GM11168 (cell line): ENCODE data around the gene EXOC3L1.

Source experiments
- in situ Hi-C: fragments of 300-500 bp; cut with MboI; formaldehyde crosslinking; loops from one replicate; pipeline ENCODE4 v1.12.0; 2022; ENCODE audit warnings: low sequenced_read_pairs; ENCODE audit not compliant: unreplicated experiment

EXOC3L1 gene

GRCh38 chr16:67184453-67184994, 5.4 kb downstream of the EXOC3L1 start:
- in situ Hi-C loops, result no loop called here

- in situ Hi-C loops, result no loop called here
Measured at GRCh38 chr16:67183627-67184452, 6.1 kb downstream of the EXOC3L1 start, which contains the start of gene MATCAP1. Gene MATCAP1, minus strand, starts transcription at chr16:67183963. Its CDS starts 3,353 bp downstream, at chr16:67180610.

- in situ Hi-C loops, result no loop called here
Measured at GRCh38 chr16:67183284-67183626, 6.7 kb downstream of the EXOC3L1 start.

DNA sequence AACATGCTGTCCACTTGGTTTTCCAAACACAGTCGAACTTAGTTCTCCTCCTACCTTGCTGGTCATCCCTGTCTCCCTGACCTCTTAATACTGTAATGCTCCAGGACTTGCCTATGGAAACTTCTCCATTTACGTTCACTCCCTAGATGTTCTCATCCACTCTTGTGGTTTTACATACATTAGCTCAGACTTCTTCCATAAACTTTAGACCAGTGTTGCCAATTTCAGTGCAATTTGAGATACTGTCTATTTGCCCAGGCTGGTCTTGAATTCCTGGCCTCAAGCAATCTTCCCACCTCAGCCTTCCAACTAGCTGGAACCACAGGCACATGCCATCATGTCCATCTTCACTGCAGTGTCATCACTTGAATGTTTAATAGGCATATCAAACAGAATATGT, 7.6 kb downstream of the EXOC3L1 start:
- in situ Hi-C loops, result no loop called here

DNA sequence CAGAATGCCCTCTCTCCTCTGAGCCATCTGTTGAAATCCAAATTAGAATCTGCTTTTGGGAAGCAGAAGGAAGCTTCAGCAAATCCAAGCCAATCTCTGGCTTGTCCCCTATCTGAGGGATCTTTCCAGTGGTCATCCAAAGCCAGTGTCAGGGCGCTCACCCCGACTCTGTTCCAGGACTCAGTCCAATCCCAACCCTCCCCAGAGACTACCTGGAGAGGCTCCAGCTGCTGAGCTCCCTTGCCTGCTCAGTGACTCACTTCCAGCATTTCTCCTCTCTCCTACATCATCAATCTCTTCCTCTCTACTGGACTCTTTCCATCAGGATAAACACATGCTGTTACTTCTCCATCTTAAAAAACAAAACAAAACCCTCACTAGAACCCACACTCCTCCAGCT, 8.6 kb downstream of the EXOC3L1 start:
- in situ Hi-C loops, result no loop called here

DNA sequence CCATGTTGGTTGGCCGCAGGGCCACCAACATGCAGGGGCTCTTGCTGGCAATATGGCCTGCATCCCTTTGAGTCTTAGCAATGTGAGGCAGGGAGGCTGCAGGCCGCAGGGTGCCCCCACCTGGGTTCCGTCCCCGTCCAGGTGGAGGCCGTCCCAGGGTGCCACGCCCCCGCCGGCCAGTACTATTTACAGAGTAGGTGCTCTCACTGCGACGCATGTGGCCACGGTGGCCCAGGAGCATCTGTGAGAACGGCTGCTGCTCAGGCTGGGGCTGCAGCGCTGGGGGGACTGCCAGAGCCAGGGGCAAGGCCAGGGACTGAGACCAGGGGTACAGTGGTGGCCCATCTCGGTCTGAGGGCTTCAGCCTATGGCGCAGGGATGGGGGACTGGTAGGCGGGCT, 9.8 kb downstream of the EXOC3L1 start:
- in situ Hi-C loops, result no loop called here

GRCh38 chr16:67179421-67180080, 10.4 kb downstream of the EXOC3L1 start:
- in situ Hi-C loops, result no loop called here

DNA sequence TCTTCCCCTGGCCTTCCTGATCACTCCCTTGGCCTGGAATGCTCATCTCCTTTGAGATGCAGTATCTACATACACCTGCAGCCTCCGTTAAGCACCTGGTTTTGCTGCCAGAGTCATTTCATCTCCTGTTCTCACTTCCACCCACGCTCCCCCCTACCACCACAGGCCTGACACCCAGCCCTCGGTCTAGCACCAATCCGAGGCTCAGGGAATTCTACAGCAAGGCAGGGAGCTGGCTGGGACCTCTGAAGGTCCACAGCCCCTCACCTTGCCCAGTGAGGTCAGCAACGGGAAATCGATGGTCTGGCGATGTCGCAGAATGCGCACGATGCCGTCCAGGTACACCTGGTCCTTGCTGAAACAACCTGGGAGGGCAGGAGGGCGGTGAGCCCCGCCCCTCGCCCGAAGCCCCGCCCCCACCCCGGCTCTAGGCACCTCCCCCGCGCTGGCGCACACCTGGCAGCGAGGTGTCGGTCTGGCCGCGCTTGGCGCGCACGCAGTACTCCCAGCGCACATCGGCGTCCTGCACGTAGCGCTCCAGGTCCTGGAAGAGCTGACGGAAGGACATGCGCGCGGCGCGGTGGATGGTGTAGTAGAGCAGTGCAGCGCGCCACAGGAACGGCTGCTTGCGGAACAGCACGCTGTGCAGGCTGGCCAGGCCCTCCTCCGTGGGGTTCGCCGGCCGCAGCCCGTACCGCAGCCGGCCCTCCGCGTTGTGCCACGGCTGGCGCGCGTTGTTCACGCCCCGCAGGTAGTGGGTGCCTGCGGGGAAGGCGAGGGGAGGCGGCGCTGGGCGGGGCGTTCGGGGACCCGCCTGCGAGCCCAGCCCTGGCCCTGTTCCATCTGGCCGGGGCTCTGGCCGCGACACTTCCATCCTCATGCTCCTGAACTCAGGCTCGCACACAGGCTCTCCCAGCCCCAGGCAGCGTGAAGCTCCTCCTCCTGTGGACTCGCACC, 11.9 kb downstream of the EXOC3L1 start:
- in situ Hi-C loops, result no loop called here

DNA sequence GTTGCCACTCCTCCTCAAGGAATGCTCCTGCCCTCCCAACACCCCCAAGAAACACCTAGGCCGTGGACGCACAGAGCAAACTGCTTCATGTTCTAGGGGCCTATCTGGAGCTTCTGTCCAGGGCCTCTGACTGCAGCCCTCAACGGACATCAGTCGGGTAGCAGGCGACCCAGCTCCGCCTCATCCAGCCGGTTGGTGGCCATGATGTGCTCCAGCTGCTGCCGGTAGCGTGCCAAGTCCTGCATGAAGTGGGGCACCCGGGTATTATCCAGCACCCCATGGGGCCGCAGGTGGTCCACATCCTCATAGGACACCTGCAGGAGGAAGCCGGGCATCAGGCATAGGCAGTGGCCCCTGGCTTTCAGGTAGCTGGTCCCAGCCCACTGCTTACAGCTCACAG, 13.3 kb downstream of the EXOC3L1 start:
- in situ Hi-C loops, result no loop called here

- in situ Hi-C loops, result no loop called here
Measured at GRCh38 chr16:67174706-67175231, 15.2 kb downstream of the EXOC3L1 start.

GRCh38 chr16:67173808-67174705, 15.9 kb downstream of the EXOC3L1 start:
- in situ Hi-C loops, result no loop called here

DNA sequence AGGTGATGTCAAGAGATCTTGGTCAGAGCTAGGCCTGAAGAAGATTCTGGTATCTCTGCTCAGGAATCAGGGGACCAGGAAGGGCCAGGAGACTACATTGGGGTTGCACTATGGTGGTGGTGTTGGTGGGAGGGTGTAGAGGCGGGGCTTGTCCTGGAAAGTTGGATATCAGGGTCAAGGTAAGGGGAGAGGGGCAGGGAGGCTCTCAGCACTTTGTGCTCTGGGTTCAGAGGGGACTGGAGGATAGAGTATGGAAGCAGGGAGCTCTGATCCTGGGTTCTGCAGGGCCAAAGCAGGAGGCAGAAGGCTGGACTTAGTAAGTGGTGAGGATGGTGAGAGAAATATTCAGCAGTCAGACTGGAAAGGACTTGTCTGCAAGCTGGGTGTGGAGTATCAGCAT, 16.6 kb downstream of the EXOC3L1 start:
- in situ Hi-C loops, result no loop called here

DNA sequence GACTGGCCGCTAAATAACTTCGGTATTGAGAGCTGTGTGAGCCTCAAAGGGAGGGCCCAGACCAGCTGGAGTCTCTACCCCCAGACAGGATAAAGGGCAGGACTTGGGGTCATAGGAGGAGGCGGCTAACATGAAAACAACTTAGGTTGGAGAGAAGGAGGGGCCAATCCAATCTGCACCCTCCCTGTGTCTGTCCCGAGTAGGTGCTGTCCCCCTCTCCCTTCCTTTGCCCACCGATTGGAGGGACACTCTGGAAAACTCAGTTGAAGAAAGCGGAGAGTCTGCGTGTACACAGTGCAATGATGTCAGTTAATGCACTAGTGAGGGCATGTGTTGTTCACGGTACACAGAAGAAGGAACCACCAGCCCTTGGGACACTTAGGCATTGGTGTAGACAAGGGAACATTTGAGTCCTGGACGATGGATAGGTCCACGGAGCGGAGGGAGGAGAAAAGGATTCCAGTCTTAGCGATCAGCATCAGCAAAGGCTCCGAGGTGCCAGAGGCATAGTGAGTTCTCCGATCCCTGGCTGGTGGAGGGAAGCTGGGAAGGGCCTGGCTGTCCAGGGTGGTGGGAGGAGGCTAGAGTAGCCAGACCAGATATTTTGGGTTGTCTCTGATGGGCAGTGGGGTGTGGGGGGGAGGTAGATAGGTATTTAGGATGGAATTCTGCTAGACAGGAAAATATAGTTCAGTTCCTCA, 18.8 kb downstream of the EXOC3L1 start:
- in situ Hi-C loops, result no loop called here

DNA sequence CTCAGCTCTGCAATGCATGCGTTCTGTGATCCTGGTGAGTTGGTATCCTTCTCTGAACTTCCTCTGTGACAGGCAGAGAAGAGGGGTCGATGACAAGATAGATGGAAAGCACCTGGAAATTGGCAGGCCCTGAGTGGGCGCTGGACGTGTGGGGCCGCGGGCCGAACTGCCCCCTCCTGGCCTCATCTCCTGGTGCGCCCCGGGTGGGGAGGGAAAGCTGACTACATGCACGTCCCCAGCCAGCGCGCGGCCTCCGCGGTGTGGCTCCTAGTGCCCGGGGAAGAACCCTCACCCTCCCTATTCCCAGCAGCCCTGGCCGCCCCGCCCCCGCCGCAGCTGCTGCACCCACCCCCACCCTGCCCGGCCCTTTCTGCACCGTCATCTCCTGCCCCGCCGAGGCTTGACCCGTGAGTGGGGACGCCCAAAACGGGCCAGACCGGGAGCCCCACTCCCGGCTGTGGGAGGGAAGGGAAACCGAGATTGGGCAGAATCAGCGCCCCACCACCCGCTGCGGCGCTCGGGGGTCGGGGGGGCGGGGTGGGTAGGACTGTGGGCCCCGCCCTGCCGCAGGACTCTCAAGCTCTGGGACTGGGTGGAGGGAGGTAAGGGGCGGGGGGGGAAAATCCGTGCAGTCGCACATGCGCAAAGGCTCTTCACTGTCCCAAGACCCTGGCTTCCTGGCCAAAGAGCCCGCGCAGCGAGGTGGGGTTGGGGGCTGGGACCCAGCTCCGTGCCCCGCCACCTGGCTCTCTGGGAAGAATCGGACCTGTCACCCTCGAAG, 19.6 kb downstream of the EXOC3L1 start, which contains the start of gene NOL3:
Gene NOL3 (plus strand): TSS at position 371 of the 781 bp plus-strand sequence.
- in situ Hi-C loops, result no loop called here

GRCh38 chr16:67169642-67170167, 20.2 kb downstream of the EXOC3L1 start:
- in situ Hi-C loops, result no loop called here

DNA sequence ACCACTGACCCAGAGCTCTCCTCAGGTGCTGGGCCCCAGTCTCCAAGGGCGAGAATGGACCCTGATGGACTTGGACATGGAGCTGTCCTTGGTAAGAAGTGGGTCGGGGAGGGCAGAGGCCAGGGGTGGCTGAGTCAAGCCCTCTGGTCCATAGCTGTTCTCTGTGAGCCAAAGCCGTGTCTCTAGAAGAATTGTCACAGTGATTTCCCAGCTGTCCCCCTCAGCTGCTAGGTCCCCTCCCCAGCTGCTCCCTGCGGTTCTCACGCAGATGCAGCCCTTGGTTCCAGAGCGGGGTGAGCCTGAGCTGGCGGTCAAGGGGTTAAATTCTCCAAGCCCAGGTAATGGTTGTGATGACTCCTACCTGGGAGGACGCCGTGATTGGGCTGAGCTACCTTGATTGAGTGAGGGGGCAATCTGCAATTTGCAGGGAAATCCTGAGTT, 20.9 kb downstream of the EXOC3L1 start:
- in situ Hi-C loops, result no loop called here

DNA sequence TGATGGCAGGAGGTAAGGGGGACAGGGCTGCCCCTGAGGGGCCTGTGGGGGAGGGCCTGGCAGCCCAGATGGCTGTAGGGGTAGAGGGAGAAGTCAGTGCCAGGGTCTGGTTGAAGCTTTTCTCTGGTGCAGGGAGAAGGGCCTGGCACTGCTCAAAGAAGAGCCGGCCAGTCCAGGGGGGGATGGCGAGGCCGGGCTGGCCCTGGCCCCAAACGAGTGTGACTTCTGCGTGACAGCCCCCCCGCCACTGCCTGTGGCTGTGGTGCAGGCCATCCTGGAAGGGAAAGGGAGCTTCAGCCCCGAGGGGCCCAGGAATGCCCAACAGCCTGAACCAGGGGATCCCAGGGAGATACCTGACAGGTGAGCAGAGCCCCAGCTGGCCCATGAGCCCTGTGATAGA, 22.3 kb downstream of the EXOC3L1 start:
- in situ Hi-C loops, result no loop called here
